T-cell (primary cell): ENCODE results near the gene RXRA. TPM values are rescaled to one million over a fixed set of nuclear protein-coding genes. Genes with fewer than 3 reads are reported as not detected.

Experiments used
- ATAC-seq, 4 experiments: fragments of 200-7000 bp in 3 of 4; fragments of 150-1000 bp in 1 of 4; cut with Tn5 transposase; replicated peaks in 1 of 4; 1 replicate in 3 of 4; 2 replicates in 1 of 4; pipeline ENCODE4 v1.10.0; 2021; ENCODE audit warnings: moderate library complexity in 3 of 4, mild to moderate bottlenecking in 2 of 4, moderate number of reproducible peaks in 1 of 4
- CTCF ChIA-PET, 2 donors: fragments of 300-600 bp; sonication (Branson Sonifier 250); formaldehyde crosslinking; loops; one replicate each; lab custom pipeline; 2022; ENCODE audit warnings: antibody characterized with exemption in 2 of 2; lab: Charles Lee
- POLR2A ChIA-PET, 2 donors: fragments of 300-600 bp; sonication (Branson Sonifier 250); formaldehyde crosslinking; loops; one replicate each; lab custom pipeline; 2022; ENCODE audit warnings: antibody characterized with exemption in 2 of 2; lab: Charles Lee
- DNase-seq, 35 experiments: peaks; one replicate each; pipeline versions ENCODE4 v3.0.0 to v3.0.0-alpha.2; 2013 to 2023
- H3K27ac ChIP-seq: one replicate; pipeline ENCODE4 v1.5.1; 2013; ENCODE audit warnings: low read length
- H3K27me3 ChIP-seq, 2 experiments: replicated peaks in 1 of 2; 1 replicate in 1 of 2; 2 replicates in 1 of 2; pipeline versions ENCODE4 v1.6.1 to v1.7.0; 2013; ENCODE audit warnings: low read length in 1 of 2, mixed read lengths in 1 of 2; ENCODE audit not compliant: control insufficient read depth in 2 of 2, insufficient read depth in 2 of 2; ENCODE audit errors: extremely low read depth in 1 of 2
- H3K36me3 ChIP-seq, 2 donors: 1 replicate in 1 of 2; 2 replicates in 1 of 2; pipeline versions ENCODE4 v1.6.1 to v1.7.0; 2013; ENCODE audit warnings: low read length in 1 of 2; ENCODE audit not compliant: control insufficient read depth in 2 of 2, insufficient read depth in 1 of 2; ENCODE audit errors: extremely low read depth in 1 of 2
- H3K4me1 ChIP-seq, 2 experiments: 1 replicate in 1 of 2; 2 replicates in 1 of 2; pipeline versions ENCODE4 v1.6.1 to v1.7.0; 2013; ENCODE audit warnings: low read length in 2 of 2, mixed read lengths in 1 of 2; ENCODE audit not compliant: insufficient read depth in 2 of 2, control insufficient read depth in 1 of 2; ENCODE audit errors: extremely low read depth in 1 of 2
- H3K4me3 ChIP-seq, 2 donors: 1 replicate in 1 of 2; 2 replicates in 1 of 2; pipeline versions ENCODE4 v1.5.1 to v1.7.0; 2013; ENCODE audit warnings: mild to moderate bottlenecking in 2 of 2, low read length in 1 of 2, moderate library complexity in 1 of 2; ENCODE audit not compliant: control insufficient read depth in 1 of 2; ENCODE audit errors: extremely low read depth in 1 of 2
- H3K9me3 ChIP-seq: 2 replicates; pipeline ENCODE4 v1.7.0; 2013
- H3K27ac Mint-ChIP-seq, 2 donors: one replicate each; pipeline ENCODE4 v1.8.0; 2020 to 2021; ENCODE audit warnings: mild to moderate bottlenecking in 2 of 2, mixed read lengths in 2 of 2
- H3K27me3 Mint-ChIP-seq, 2 donors: one replicate each; pipeline ENCODE4 v1.8.0; 2021 to 2022; ENCODE audit warnings: mixed read lengths in 2 of 2
- H3K36me3 Mint-ChIP-seq: one replicate; pipeline ENCODE4 v1.8.0; 2021; ENCODE audit warnings: mixed read lengths
- H3K4me1 Mint-ChIP-seq, 3 donors: one replicate each; pipeline ENCODE4 v1.8.0; 2020 to 2022; ENCODE audit warnings: mixed read lengths in 3 of 3, mild to moderate bottlenecking in 1 of 3
- H3K4me3 Mint-ChIP-seq, 3 donors: one replicate each; pipeline ENCODE4 v1.8.0; 2020 to 2022; ENCODE audit warnings: mild to moderate bottlenecking in 3 of 3, mixed read lengths in 3 of 3, moderate library complexity in 3 of 3
- H3K9me3 Mint-ChIP-seq, 3 donors: one replicate each; pipeline ENCODE4 v1.8.0; 2020 to 2022; ENCODE audit warnings: mixed read lengths in 3 of 3
- whole genome bisulfite sequencing: methylation state at CpG from one replicate; pipeline ENCODE4 v1.1.5; 2013; ENCODE audit warnings: missing lambda C conversion rate; ENCODE audit not compliant: insufficient coverage; 5-methylcytosine and 5-hydroxymethylcytosine counted together
- total RNA-seq, 35 experiments: library from RNA in 6 of 35; stranded (reverse) in 6 of 35; fragments of 120-200 nt in 1 of 35; gene quantifications; one replicate each; pipeline versions ENCODE4 v1.2.1 to v1.2.4 and lab custom pipeline; 2013 to 2026

RXRA gene
- total RNA-seq, 5 donors from 2014 or later (not counting 1 experiment from before 2014, with no cell fraction given) = 5.6 to 17.7 (median 14.5) TPM

DNA sequence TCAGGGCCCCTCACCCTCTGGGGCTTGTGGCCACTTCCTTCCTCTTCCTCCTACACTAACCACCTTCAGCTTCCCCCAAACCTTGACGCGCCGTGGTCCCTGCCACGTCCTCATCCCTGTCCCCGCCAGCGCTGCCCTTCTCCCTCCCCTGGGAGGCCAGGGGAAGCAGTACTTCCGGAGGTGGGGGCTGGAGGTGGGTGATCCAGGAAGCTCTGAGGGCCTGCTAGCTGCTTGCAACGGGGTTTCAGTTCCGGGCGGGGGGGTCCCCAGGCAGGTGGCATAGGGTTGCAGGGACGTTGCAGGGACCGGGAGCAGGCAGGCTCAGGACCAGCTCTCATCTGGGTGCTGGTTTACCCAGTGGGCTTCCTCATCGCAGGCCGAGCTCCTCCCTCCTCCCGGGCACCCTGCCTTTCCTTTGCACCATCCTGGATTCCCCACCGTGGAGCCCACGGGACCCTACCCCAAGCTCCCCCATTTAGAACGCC is 70.0 kb downstream of the RXRA start:
- Histone ChIP-seq H3K36me3 (no peaks in the 10 kb centered on the region), H3K4me3 (peak overlapping the region; percentile 59 to 63), H3K9me3 (no peaks in the 10 kb centered on the region), H3K27me3 (no peaks in the 10 kb centered on the region), H3K27ac (peak overlapping the region; percentile 87), H3K4me1 (peaks cover 37 to 71% of the 10 kb centered on the region in 2 experiments)
- Mint-ChIP-seq H3K4me3 (peak overlapping the region; percentile 66 to 89 (median 77)), H3K9me3 (peaks cover 0 to 3% (median 3%) of the 10 kb centered on the region in 3 donors), H3K36me3 (no peaks in the 10 kb centered on the region), H3K27me3 (no peaks in the 10 kb centered on the region), H3K27ac (peak overlapping the region; percentile 89 to 93), H3K4me1 (peaks cover 49 to 63% (median 52%) of the 10 kb centered on the region in 3 donors)
- whole genome bisulfite sequencing = 0% methylated on average over 11 of the region's 18 CpGs
- CTCF ChIA-PET = no interaction called here
- POLR2A ChIA-PET = no interaction called here
- peak; percentile 16 to 37 (median 26) for ATAC-seq
- DNase-seq = peak in 28 of 35 experiments; percentile 21 to 63 (median 32)

DNA sequence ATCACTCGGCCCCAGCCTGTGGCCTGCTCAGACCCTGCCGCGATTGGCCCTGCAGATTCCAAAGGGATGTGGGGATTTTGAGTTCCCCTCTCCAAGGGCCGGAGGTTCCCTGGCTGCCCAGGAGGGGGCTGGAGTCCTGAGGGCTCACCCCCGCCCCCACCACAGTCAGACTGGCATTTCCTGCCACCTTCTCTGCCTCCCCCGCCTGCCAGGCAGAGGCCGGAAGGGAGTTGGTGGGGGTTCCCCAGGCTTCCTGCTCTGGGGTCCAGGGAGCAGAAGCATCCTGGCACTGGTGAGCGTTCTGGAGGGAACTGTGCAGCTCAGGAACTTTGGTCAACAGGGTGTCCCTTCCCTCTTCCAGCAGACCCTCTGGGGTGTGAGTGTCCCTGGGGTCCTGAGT is 70.6 kb downstream of the RXRA start:
- peak overlapping the region; percentile 89 to 93 for H3K27ac Mint-ChIP-seq
- H3K9me3 ChIP-seq = no peaks in the 10 kb centered on the region
- peaks cover 0 to 3% (median 3%) of the 10 kb centered on the region in 3 donors for H3K9me3 Mint-ChIP-seq
- H3K4me1 Mint-ChIP-seq = peaks cover 44 to 58% (median 47%) of the 10 kb centered on the region in 3 donors
- H3K36me3 Mint-ChIP-seq = no peaks in the 10 kb centered on the region
- H3K4me3 Mint-ChIP-seq = peak overlapping the region; percentile 66 to 89 (median 77)
- peak; percentile 58 to 71 (median 64) for ATAC-seq
- POLR2A ChIA-PET = no interaction called here
- H3K27me3 Mint-ChIP-seq = no peaks in the 10 kb centered on the region
- H3K4me1 ChIP-seq = peaks cover 32 to 66% of the 10 kb centered on the region in 2 experiments
- WGBS = 0% methylated on average over 2 of the region's 8 CpGs
- peak; percentile 31 to 80 (median 54) for DNase-seq
- H3K4me3 ChIP-seq = peak overlapping the region; percentile 59 to 63
- H3K36me3 ChIP-seq = no peaks in the 10 kb centered on the region
- CTCF ChIA-PET = interaction anchor here in 1 of 2 donors (1.2 kb wide), 1 partner anchor 46 kb away, joined by 3 read pairs; no protein-coding TSS in a partner anchor
- H3K27ac ChIP-seq = peak overlapping the region; percentile 87
- H3K27me3 ChIP-seq = no peaks in the 10 kb centered on the region

DNA sequence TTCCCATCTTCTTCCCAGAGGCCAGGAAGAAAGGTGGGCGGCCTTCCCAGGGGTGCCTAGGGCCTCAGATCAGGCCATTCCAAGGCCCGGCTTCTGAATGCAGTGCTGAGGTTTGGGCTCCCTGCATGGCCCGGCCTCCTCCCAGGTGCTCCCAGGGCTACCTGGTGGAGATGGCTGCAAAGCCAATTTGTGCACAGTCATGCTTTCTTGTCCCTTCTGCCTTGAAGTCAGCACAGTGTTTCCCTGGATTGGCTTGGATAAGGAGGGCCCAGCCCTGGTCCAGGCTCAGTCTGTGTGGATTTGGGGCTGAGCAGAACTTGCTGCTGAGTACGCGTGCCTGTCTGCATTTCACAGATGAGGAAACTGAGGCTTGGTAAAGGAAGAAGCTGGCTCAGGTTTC is 72.5 kb downstream of the RXRA start:
- peaks cover 0 to 4% of the 10 kb centered on the region in 2 donors for H3K36me3 ChIP-seq
- H3K9me3 ChIP-seq = no peaks in the 10 kb centered on the region
- H3K4me3 Mint-ChIP-seq = no peak overlapping the region
- no peak overlapping the region for H3K27ac ChIP-seq
- peaks cover 0 to 3% (median 3%) of the 10 kb centered on the region in 3 donors for H3K9me3 Mint-ChIP-seq
- ChIA-PET POLR2A (no interaction called here), CTCF (interaction anchor here in 1 of 2 donors (0.6 kb wide), 1 partner anchor 30 kb away, joined by 3 read pairs; no protein-coding TSS in a partner anchor)
- no peaks in the 10 kb centered on the region for H3K27me3 ChIP-seq
- peaks cover 34 to 48% (median 44%) of the 10 kb centered on the region in 3 donors for H3K4me1 Mint-ChIP-seq
- peaks cover 21 to 60% of the 10 kb centered on the region in 2 experiments for H3K4me1 ChIP-seq
- H3K27ac Mint-ChIP-seq = no peak overlapping the region
- H3K27me3 Mint-ChIP-seq = no peaks in the 10 kb centered on the region
- DNase-seq (no peak), ATAC-seq (no peak)
- WGBS = 100% methylated on average over 5 of the region's 5 CpGs
- no peak overlapping the region for H3K4me3 ChIP-seq
- H3K36me3 Mint-ChIP-seq = no peaks in the 10 kb centered on the region

DNA sequence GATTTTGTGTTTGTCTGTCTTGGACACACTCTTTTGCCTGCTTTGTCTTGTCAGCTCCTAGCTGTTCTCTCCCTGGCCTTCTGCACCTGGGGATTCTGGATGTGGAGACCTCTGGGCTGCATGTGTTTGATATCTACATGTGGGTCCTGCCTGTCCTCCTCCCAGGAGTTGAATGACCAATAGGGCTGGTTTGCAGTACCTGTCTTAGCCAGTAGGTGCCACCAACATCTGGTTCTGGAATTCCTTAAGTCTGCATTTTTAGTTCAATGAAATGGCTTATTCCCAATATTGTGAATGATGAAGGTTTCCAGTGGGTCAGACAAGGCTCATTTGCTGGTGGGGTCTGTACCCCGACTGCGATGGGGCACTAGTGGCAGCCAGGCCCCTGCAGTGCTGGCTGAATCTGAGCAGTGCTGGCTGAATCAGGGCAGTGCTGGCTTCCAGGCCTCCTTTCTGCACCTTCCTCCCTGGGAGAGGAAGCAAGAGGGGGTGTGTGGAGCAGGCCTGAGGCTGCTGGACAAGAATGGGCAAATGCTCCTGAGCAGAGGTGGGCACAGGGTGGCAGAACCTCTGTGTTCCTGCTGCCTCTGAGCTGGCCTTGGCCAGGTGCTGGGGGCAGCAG is 73.3 kb downstream of the RXRA start:
- DNase-seq (peak in 1 of 35 experiments; percentile 42), ATAC-seq (no peak)
- Mint-ChIP-seq H3K27ac (no peak overlapping the region), H3K9me3 (no peaks in the 10 kb centered on the region), H3K4me3 (no peak overlapping the region), H3K27me3 (no peaks in the 10 kb centered on the region), H3K36me3 (no peaks in the 10 kb centered on the region), H3K4me1 (peaks cover 40 to 51% (median 44%) of the 10 kb centered on the region in 3 donors)
- Histone ChIP-seq H3K27ac (no peak overlapping the region), H3K4me3 (no peak overlapping the region), H3K36me3 (peaks cover 0 to 4% of the 10 kb centered on the region in 2 donors), H3K4me1 (peaks cover 27 to 66% of the 10 kb centered on the region in 2 experiments), H3K27me3 (no peaks in the 10 kb centered on the region), H3K9me3 (no peaks in the 10 kb centered on the region)
- 100% methylated on average over 2 of the region's 2 CpGs for WGBS
- ChIA-PET CTCF (interaction anchor here in 1 of 2 donors (0.6 kb wide), 1 partner anchor 30 kb away, joined by 3 read pairs; no protein-coding TSS in a partner anchor), POLR2A (no interaction called here)

DNA sequence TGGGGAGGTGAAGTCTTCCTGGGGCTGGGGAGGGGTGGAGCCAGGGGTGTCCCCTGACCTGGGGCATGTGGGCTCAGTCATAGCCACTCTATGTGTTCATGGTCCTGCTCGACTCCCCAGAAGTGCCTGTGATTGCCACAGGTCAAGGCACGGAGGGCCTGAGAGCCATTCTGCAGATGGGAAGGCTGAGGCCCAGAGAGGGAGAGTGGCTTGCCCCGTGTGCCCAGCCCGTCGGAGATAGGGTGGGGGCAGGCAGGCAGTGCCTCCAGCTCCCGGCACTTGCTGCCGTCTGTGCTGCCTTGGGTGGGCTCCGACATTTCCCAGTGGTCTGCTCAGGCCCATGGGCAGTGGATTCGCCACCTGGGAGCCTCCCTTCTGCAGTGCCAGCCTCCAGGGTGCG is 74.0 kb downstream of the RXRA start:
- Mint-ChIP-seq H3K4me3 (no peak overlapping the region), H3K4me1 (peaks cover 42 to 52% (median 47%) of the 10 kb centered on the region in 3 donors), H3K27me3 (no peaks in the 10 kb centered on the region), H3K36me3 (no peaks in the 10 kb centered on the region), H3K27ac (no peak overlapping the region), H3K9me3 (no peaks in the 10 kb centered on the region)
- H3K4me1 ChIP-seq = peaks cover 34 to 68% of the 10 kb centered on the region in 2 experiments
- ATAC-seq (no peak), DNase-seq (no peak)
- CTCF ChIA-PET = no interaction called here
- H3K27ac ChIP-seq = no peak overlapping the region
- POLR2A ChIA-PET = no interaction called here
- no peak overlapping the region for H3K4me3 ChIP-seq
- H3K27me3 ChIP-seq = peaks cover 0 to 2% of the 10 kb centered on the region in 2 experiments
- no peaks in the 10 kb centered on the region for H3K9me3 ChIP-seq
- 90% methylated on average over 10 of the region's 10 CpGs for WGBS
- peaks cover 0 to 4% of the 10 kb centered on the region in 2 donors for H3K36me3 ChIP-seq

DNA sequence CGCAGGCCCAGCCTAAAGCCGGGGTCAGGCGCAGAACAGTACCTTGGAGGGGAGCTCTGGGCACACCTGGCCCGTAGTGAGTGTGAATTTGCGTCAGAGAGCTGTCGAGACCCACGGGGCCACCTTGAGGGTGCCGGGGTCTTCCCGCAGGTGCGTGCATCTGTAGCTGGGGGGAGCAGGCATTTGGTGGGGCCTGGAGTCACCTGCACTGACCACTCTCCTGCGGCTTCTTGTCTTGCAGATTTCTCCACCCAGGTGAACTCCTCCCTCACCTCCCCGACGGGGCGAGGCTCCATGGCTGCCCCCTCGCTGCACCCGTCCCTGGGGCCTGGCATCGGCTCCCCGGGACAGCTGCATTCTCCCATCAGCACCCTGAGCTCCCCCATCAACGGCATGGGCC is 75.1 kb downstream of the RXRA start:
- ChIA-PET CTCF (no interaction called here), POLR2A (no interaction called here)
- Mint-ChIP-seq H3K4me1 (peaks cover 45 to 51% (median 51%) of the 10 kb centered on the region in 3 donors), H3K4me3 (no peak overlapping the region), H3K27ac (no peak overlapping the region), H3K9me3 (no peaks in the 10 kb centered on the region), H3K27me3 (no peaks in the 10 kb centered on the region), H3K36me3 (no peaks in the 10 kb centered on the region)
- Histone ChIP-seq H3K27me3 (peaks cover 0 to 5% of the 10 kb centered on the region in 2 experiments), H3K36me3 (peaks cover 0 to 4% of the 10 kb centered on the region in 2 donors), H3K4me1 (peaks cover 41 to 68% of the 10 kb centered on the region in 2 experiments), H3K27ac (no peak overlapping the region), H3K9me3 (no peaks in the 10 kb centered on the region), H3K4me3 (no peak overlapping the region)
- DNase-seq (no peak), ATAC-seq (no peak)
- 98% methylated on average over 16 of the region's 19 CpGs for WGBS
